Gastrocnemius medialis (tissue), 4 donors: Measurements from ENCODE around the gene HOXC11.

Experiments used
- POLR2A ChIP-seq, 2 donors: fragments of 450-650 bp; IDR thresholded peaks; one replicate each; pipeline ENCODE4 v1.6.1; 2017; ENCODE audit warnings: antibody characterized with exemption in 2 of 2, mild to moderate bottlenecking in 2 of 2, moderate library complexity in 2 of 2
- TF ChIP-seq, protein P1 (sequence below), 5 experiments: fragments of 450-650 bp in 3 of 5; fragments of 200-600 bp in 2 of 5; sonication (generic) in 2 of 5; IDR thresholded peaks in 4 of 5; conservative IDR thresholded peaks in 1 of 5; 1 replicate in 4 of 5; 2 replicates in 1 of 5; pipeline ENCODE4 v1.5.1; 2016 to 2019; ENCODE audit warnings: antibody characterized with exemption in 5 of 5, mild to moderate bottlenecking in 3 of 5, moderate library complexity in 3 of 5

DNA sequence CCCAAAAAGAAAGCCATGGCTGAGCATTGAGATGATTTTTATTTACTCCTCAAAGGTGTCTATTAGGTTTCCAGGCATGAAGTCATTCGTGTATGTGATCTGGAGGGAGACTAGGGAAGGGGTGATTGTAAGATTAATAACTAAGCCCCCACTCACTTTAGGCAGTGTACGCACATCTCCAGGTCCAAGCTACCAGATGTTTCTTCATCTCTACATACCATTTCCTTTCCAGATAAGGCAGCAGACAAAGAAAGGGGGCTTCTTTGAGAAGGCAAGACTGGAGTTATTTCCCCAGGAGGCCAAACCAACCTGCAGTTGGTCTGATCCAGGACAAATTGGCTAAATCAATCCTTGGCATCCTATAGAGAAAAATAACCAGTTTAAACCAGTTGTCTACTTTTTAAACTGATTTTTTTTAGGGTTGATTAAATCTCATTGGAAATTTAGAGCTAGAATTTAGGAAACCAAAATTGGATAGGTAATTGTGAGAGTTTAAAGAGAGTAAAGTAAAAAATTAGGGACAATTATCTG, 30.4 kb upstream of the HOXC11 start:
- TF ChIP-seq, protein P1, sequence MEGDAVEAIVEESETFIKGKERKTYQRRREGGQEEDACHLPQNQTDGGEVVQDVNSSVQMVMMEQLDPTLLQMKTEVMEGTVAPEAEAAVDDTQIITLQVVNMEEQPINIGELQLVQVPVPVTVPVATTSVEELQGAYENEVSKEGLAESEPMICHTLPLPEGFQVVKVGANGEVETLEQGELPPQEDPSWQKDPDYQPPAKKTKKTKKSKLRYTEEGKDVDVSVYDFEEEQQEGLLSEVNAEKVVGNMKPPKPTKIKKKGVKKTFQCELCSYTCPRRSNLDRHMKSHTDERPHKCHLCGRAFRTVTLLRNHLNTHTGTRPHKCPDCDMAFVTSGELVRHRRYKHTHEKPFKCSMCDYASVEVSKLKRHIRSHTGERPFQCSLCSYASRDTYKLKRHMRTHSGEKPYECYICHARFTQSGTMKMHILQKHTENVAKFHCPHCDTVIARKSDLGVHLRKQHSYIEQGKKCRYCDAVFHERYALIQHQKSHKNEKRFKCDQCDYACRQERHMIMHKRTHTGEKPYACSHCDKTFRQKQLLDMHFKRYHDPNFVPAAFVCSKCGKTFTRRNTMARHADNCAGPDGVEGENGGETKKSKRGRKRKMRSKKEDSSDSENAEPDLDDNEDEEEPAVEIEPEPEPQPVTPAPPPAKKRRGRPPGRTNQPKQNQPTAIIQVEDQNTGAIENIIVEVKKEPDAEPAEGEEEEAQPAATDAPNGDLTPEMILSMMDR (IDR thresholded peaks at IDR 0.05 in 4 of 5, conservative IDR thresholded peaks at IDR 0.05 in 1 of 5) = no peak
- TF ChIP-seq POLR2A (IDR thresholded peaks at IDR 0.05) = no peak
